ENCODE measurements around the gene LHX5.

Gene LHX5

DNA sequence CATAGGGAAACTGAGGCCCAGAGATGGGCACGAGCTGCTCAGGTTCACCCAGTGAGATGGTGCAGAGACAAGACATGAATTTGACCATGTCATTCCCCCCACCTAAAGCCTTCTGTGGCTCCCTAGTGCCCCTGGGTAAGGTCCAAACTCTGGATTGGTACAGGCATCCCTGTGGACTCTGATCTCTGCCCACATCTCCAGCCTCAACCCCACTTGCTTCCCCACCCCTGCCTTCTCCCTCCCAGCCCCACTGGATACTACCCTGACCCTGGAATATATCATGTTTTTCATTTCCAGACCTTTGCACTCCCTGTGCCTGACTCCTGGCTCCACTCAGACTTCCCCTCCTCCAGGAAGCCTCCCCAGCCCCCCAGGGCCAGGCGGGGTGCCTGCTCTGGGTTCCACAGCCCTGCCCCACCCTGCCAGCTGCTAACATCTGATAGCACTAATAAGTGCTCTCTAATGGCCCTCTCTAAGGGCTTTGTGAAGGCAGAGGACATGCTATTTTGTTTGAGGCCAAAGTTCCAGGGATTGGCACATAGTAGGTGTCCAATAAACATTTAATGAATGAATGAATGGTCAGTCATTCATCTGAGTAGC lies 50.6 kb downstream of the LHX5 start:
- no peak overlapping the region for H3K4me3 ChIP-seq (ENCODE audit: low read depth, low read length)

DNA sequence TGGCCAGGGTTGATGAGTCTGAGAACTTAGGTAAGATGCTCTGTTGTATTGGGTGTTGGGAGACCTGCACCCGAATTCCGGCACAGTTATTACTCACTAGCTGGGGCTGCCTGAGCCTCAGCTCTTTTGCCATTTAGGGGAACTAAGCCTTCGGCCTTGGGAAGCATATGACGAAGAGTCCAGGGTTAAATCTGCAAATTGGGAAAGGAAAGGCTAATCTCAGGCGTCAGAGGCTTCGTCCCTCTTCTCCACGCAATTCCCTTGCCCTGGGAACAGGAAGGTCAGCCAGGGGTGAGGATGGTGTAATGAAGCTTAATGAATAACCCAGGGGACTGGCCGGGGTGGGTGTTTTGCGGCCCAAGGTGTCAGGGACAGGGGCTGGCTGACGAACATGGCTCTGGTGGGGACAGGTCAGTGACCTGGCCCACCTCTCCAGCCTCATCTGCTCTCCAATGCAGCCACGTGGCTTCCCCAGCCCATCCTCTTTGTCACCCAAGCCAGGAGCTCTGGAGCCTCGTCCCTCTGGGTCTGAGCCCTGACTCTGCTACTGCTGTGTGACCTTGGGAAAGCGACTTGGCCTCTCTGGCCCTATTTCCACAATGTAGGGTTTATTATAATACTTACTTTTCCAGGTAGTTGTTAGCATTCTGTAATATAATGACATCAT lies 53.3 kb downstream of the LHX5 start:
- no peak overlapping the region for H3K4me3 ChIP-seq (ENCODE audit: low read depth, low read length)

DNA sequence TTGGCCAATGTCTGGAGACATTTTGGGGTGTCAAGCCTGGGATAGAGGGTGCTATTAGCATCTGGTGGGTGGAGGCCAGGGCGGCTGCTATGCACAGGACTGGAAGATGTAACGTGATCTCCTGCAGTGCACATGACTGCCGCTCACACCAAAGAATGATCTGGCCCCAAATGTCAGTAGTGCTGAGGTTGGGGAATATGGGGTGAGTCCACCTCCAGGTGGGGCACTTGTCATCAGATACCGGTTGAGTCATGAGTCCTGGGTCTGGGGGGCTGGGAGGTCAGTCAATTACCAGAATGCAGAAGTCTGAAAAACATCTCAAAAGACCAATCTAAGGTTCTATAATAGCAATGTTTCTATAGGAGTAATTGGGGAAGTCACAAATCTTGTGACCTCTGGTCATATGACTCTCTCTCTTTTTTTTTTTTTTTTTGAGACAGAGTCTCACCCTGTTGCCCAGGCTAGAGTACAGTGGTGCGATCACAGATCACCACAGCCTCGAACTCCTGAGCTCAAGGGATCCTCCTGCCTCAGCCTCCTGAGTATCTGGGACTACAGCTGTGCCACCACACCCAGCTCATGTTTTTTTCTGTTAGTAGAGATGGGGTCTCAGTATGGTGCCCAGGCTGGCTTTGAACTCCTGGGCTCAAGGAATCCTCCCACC lies 55.4 kb downstream of the LHX5 start:
- no peak overlapping the region for H3K4me3 ChIP-seq (ENCODE audit: low read depth, low read length)

- no peak overlapping the region for H3K4me3 ChIP-seq (ENCODE audit: low read depth, low read length)
Observed at GRCh38 chr12:113414519-113415038, 57.1 kb downstream of the LHX5 start.

GRCh38 chr12:113413488-113413939 lies 58.2 kb downstream of the LHX5 start:
- no peak overlapping the region for H3K4me3 ChIP-seq (ENCODE audit: low read depth, low read length)
